ENCODE results near the gene AP4E1. TPM values are rescaled to one million over a fixed set of nuclear protein-coding genes. Genes with fewer than 3 reads are reported as not detected.
"Not testable (repeated sequence)": the region's sequence is repeated elsewhere in the genome, so short reads cannot be mapped to it uniquely, and the experiment has no call there.

AP4E1 gene
- polyA plus RNA-seq, 1 donor from 2014 or later: 8.6 TPM

DNA sequence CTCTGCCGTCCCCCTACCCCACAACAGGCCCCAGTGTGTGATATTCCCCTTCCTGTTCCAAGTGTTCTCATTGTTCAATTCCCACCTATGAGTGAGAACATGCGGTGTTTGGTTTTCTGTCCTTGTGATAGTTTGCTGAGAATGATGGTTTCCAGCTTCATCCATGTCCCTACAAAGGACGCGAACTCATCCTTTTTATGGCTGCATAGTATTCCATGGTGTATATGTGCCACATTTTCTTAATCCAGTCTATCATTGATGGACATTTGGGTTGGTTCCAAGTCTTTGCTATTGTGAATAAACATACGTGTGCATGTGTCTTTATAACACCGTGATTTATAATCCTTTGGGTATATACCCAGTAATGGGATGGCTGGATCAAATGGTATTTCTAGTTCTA is 46.4 kb downstream of the AP4E1 start:
- H3K36me3 ChIP-seq (ENCODE audit: insufficient read depth, low read length): peaks cover 12% of the 10 kb centered on the region
- not testable (repeated sequence) for H3K9me3 ChIP-seq (ENCODE audit: low read length); H3K4me3 ChIP-seq (ENCODE audit: low read length); H2AFZ ChIP-seq (ENCODE audit: low read depth, low read length); H3F3A ChIP-seq (ENCODE audit: insufficient read depth, low read length, poor library complexity, severe bottlenecking); H3K27me3 ChIP-seq (ENCODE audit: insufficient read depth, low read depth, low read length); H3K27ac ChIP-seq (ENCODE audit: low read length); H4K20me1 ChIP-seq (ENCODE audit: insufficient read depth); H3K79me2 ChIP-seq (replicated peaks; ENCODE audit: insufficient read depth, low read length); H3K4me2 ChIP-seq (ENCODE audit: low read length); H3K9ac ChIP-seq (ENCODE audit: low read length); H3K9me2 ChIP-seq (ENCODE audit: insufficient read depth, low read length)

DNA sequence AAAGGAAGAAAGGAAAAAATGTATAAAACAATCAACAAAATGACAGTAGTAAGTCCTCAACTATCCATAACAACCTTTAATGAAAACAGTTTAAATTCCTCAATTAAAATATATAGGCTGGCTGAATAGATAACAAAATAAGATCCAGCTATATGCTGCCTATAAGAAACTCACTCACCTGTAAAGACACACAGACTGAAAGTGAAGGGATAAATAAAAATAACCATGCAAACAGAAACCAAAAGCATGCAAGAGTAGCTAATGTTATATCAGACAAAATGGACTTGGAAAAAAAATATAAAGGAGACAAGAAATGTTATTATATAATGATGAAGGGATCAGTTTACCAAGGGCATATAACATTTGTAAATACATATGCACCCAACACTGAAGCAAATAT is 51.2 kb downstream of the AP4E1 start:
- H2AFZ ChIP-seq (ENCODE audit: low read depth, low read length): no peak overlapping the region
- no peak overlapping the region for H3K4me2 ChIP-seq (ENCODE audit: low read length)
- H3K9me3 ChIP-seq (ENCODE audit: low read length): peaks cover 5% of the 10 kb centered on the region
- H3K4me3 ChIP-seq (ENCODE audit: low read length): no peak overlapping the region
- H4K20me1 ChIP-seq (ENCODE audit: insufficient read depth): no peaks in the 10 kb centered on the region
- no peaks in the 10 kb centered on the region for H3F3A ChIP-seq (ENCODE audit: insufficient read depth, low read length, poor library complexity, severe bottlenecking)
- no peak overlapping the region for H3K9ac ChIP-seq (ENCODE audit: low read length)
- H3K27me3 ChIP-seq (ENCODE audit: insufficient read depth, low read depth, low read length): no peaks in the 10 kb centered on the region
- H3K36me3 ChIP-seq (ENCODE audit: insufficient read depth, low read length): peaks cover 20% of the 10 kb centered on the region
- no peaks in the 10 kb centered on the region for H3K9me2 ChIP-seq (ENCODE audit: insufficient read depth, low read length)
- TF ChIP-seq POLR2AphosphoS5 (IDR thresholded peaks at IDR 0.05): no peak
- TF ChIP-seq, protein P1, sequence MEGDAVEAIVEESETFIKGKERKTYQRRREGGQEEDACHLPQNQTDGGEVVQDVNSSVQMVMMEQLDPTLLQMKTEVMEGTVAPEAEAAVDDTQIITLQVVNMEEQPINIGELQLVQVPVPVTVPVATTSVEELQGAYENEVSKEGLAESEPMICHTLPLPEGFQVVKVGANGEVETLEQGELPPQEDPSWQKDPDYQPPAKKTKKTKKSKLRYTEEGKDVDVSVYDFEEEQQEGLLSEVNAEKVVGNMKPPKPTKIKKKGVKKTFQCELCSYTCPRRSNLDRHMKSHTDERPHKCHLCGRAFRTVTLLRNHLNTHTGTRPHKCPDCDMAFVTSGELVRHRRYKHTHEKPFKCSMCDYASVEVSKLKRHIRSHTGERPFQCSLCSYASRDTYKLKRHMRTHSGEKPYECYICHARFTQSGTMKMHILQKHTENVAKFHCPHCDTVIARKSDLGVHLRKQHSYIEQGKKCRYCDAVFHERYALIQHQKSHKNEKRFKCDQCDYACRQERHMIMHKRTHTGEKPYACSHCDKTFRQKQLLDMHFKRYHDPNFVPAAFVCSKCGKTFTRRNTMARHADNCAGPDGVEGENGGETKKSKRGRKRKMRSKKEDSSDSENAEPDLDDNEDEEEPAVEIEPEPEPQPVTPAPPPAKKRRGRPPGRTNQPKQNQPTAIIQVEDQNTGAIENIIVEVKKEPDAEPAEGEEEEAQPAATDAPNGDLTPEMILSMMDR (IDR thresholded peaks at IDR 0.05; ENCODE audit: poor library complexity, severe bottlenecking): no peak
- TF ChIP-seq EP300 (conservative IDR thresholded peaks at IDR 0.05; ENCODE audit: poor library complexity, severe bottlenecking): no peak
- no peak for TF ChIP-seq EZH2 (IDR thresholded peaks at IDR 0.05; ENCODE audit: borderline replicate concordance, insufficient read depth, low read length, poor library complexity, severe bottlenecking)
- TF ChIP-seq, protein P2, sequence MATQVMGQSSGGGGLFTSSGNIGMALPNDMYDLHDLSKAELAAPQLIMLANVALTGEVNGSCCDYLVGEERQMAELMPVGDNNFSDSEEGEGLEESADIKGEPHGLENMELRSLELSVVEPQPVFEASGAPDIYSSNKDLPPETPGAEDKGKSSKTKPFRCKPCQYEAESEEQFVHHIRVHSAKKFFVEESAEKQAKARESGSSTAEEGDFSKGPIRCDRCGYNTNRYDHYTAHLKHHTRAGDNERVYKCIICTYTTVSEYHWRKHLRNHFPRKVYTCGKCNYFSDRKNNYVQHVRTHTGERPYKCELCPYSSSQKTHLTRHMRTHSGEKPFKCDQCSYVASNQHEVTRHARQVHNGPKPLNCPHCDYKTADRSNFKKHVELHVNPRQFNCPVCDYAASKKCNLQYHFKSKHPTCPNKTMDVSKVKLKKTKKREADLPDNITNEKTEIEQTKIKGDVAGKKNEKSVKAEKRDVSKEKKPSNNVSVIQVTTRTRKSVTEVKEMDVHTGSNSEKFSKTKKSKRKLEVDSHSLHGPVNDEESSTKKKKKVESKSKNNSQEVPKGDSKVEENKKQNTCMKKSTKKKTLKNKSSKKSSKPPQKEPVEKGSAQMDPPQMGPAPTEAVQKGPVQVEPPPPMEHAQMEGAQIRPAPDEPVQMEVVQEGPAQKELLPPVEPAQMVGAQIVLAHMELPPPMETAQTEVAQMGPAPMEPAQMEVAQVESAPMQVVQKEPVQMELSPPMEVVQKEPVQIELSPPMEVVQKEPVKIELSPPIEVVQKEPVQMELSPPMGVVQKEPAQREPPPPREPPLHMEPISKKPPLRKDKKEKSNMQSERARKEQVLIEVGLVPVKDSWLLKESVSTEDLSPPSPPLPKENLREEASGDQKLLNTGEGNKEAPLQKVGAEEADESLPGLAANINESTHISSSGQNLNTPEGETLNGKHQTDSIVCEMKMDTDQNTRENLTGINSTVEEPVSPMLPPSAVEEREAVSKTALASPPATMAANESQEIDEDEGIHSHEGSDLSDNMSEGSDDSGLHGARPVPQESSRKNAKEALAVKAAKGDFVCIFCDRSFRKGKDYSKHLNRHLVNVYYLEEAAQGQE (IDR thresholded peaks at IDR 0.05; ENCODE audit: borderline replicate concordance): no peak
- H3K27ac ChIP-seq (ENCODE audit: low read length): no peak overlapping the region
- no peaks in the 10 kb centered on the region for H3K79me2 ChIP-seq (replicated peaks; ENCODE audit: insufficient read depth, low read length)

DNA sequence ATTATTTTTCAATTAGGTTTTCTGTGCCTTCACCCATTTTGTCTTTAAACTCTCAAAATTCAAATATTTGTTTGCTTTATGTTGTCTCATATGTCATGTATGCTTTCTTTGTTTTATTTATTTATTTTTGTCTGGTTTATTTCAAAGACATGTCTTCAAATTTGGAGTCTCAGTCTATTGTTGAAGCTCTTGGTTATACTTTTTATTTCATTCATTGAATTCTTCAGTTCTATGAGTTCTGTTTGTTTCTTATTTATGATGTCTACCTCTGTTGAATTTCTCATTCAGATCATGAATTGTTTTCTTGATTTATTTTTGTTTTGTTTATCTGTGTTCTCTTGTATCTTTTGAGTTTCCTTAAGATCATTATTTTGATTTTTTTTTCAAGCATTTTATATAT is 55.6 kb downstream of the AP4E1 start:
- Histone ChIP-seq H3F3A (ENCODE audit: insufficient read depth, low read length, poor library complexity, severe bottlenecking) (no peaks in the 10 kb centered on the region), H2AFZ (ENCODE audit: low read depth, low read length) (no peak overlapping the region), H3K4me2 (ENCODE audit: low read length) (no peak overlapping the region), H3K9ac (ENCODE audit: low read length) (no peak overlapping the region), H3K27me3 (ENCODE audit: insufficient read depth, low read depth, low read length) (no peaks in the 10 kb centered on the region), H3K36me3 (ENCODE audit: insufficient read depth, low read length) (peaks cover 20% of the 10 kb centered on the region), H3K4me3 (ENCODE audit: low read length) (no peak overlapping the region), H4K20me1 (ENCODE audit: insufficient read depth) (no peaks in the 10 kb centered on the region), H3K79me2 (replicated peaks; ENCODE audit: insufficient read depth, low read length) (no peaks in the 10 kb centered on the region), H3K9me3 (ENCODE audit: low read length) (peaks cover 5% of the 10 kb centered on the region), H3K27ac (ENCODE audit: low read length) (no peak overlapping the region), H3K9me2 (ENCODE audit: insufficient read depth, low read length) (no peaks in the 10 kb centered on the region)
- no peak for TF ChIP-seq TAF1 (IDR thresholded peaks at IDR 0.05; ENCODE audit: low read depth)
- TF ChIP-seq EP300 (conservative IDR thresholded peaks at IDR 0.05; ENCODE audit: poor library complexity, severe bottlenecking): no peak
